CD1c-positive myeloid dendritic cell (primary cell): ENCODE results near the gene SLC10A4.

Source experiments
- DNase-seq: peaks from one replicate; pipeline ENCODE4 v3.0.0-alpha.2; 2016; ENCODE audit errors: extremely low spot score

SLC10A4 gene

GRCh38 chr4:48489683-48490011, 6.5 kb downstream of the SLC10A4 start:
- no peak for DNase-seq

- DNase-seq, result no peak
Measured at GRCh38 chr4:48490012-48490679, 7.0 kb downstream of the SLC10A4 start, which contains the start of gene ZAR1. TSS of gene ZAR1 (plus strand) at chr4:48490252. CDS start at chr4:48490292, 40 bp downstream.

- DNase-seq, result peak; percentile 29
Measured at GRCh38 chr4:48490680-48491513, 7.8 kb downstream of the SLC10A4 start.

- DNase-seq, result no peak
Measured at GRCh38 chr4:48491514-48492176, 8.5 kb downstream of the SLC10A4 start.

- no peak for DNase-seq
Measured at GRCh38 chr4:48493452-48494100, 10.4 kb downstream of the SLC10A4 start.

- no peak for DNase-seq
Measured at GRCh38 chr4:48495941-48496340, 12.8 kb downstream of the SLC10A4 start.

GRCh38 chr4:48498895-48499294, 15.8 kb downstream of the SLC10A4 start:
- no peak for DNase-seq

- no peak for DNase-seq
Measured at GRCh38 chr4:48499551-48500066, 16.5 kb downstream of the SLC10A4 start.

GRCh38 chr4:48503233-48504025, 20.3 kb downstream of the SLC10A4 start:
- DNase-seq, result no peak

- DNase-seq, result no peak
Measured at GRCh38 chr4:48504026-48504330, 20.8 kb downstream of the SLC10A4 start.

GRCh38 chr4:48504352-48504751, 21.2 kb downstream of the SLC10A4 start:
- no peak for DNase-seq

- no peak for DNase-seq
Measured at GRCh38 chr4:48506716-48507115, 23.6 kb downstream of the SLC10A4 start.

- no peak for DNase-seq
Measured at GRCh38 chr4:48509543-48509942, 26.4 kb downstream of the SLC10A4 start.

- no peak for DNase-seq
Measured at GRCh38 chr4:48518143-48518542, 35.0 kb downstream of the SLC10A4 start.

GRCh38 chr4:48526406-48526805, 43.3 kb downstream of the SLC10A4 start:
- no peak for DNase-seq

GRCh38 chr4:48538358-48538757, 55.2 kb downstream of the SLC10A4 start:
- no peak for DNase-seq
